GM21619 (cell line): ENCODE results near the gene REV1.
"Not testable (repeated sequence)": the region's sequence is repeated elsewhere in the genome, so short reads cannot be mapped to it uniquely, and the experiment has no call there.

Experiments used
- ATAC-seq: cut with Tn5 transposase; IDR thresholded peaks from one replicate; pipeline ENCODE4 v1.9.1; 2021; ENCODE audit not compliant: unreplicated experiment

The REV1 gene

GRCh38 chr2:99489761-99490622 is at the start of gene REV1:
REV1 (minus strand) TSS chr2:99490017; CDS start chr2:99464975, 25,042 bp downstream.
- ATAC-seq: peak; percentile 81

- no peak for ATAC-seq
Measured at GRCh38 chr2:99537910-99538485, 48.2 kb upstream of the REV1 start.

- no peak for ATAC-seq
Measured at GRCh38 chr2:99524056-99524455, 34.2 kb upstream of the REV1 start.

GRCh38 chr2:99522157-99522556 is 32.3 kb upstream of the REV1 start:
- no peak for ATAC-seq

GRCh38 chr2:99520813-99521212 is 31.0 kb upstream of the REV1 start:
- no peak for ATAC-seq

GRCh38 chr2:99520195-99520594 is 30.4 kb upstream of the REV1 start:
- no peak for ATAC-seq

GRCh38 chr2:99514357-99514756 is 24.5 kb upstream of the REV1 start:
- ATAC-seq: no peak

GRCh38 chr2:99512181-99512591 is 22.4 kb upstream of the REV1 start:
- ATAC-seq: no peak

GRCh38 chr2:99509387-99509786 is 19.6 kb upstream of the REV1 start:
- ATAC-seq: no peak

GRCh38 chr2:99507937-99508818 is 18.4 kb upstream of the REV1 start:
- ATAC-seq: no peak

- no peak for ATAC-seq
Measured at GRCh38 chr2:99504844-99505584, 15.2 kb upstream of the REV1 start.

GRCh38 chr2:99503662-99504416 is 14.0 kb upstream of the REV1 start:
- not testable (repeated sequence) for ATAC-seq

- no peak for ATAC-seq
Measured at GRCh38 chr2:99496021-99496420, 6.2 kb upstream of the REV1 start.

GRCh38 chr2:99495115-99495860 is 5.5 kb upstream of the REV1 start:
- no peak for ATAC-seq

GRCh38 chr2:99492721-99493120 is 2.9 kb upstream of the REV1 start:
- ATAC-seq: no peak

- peak; percentile 3 for ATAC-seq
Measured at GRCh38 chr2:99490623-99491461, 1.0 kb upstream of the REV1 start.

- peak; percentile 31 for ATAC-seq
Measured at GRCh38 chr2:99489063-99489760, 605 bp downstream of the REV1 start.

- ATAC-seq: no peak
Measured at GRCh38 chr2:99488539-99489062, 1.2 kb downstream of the REV1 start.
